Measurements from ENCODE around the gene RNF133.
"Not testable (repeated sequence)": the region's sequence is repeated elsewhere in the genome, so short reads cannot be mapped to it uniquely, and the experiment has no call there.

RNF133 gene

GRCh38 chr7:122689346-122690109 lies 9.4 kb downstream of the RNF133 start:
- no peak for DNase-seq

- no peak for DNase-seq
These were observed 10.4 kb downstream of the RNF133 start for GRCh38 chr7:122688400-122688998.

- no peak for DNase-seq
These were observed 12.5 kb downstream of the RNF133 start for GRCh38 chr7:122686360-122686878.

GRCh38 chr7:122684504-122684903 lies 14.4 kb downstream of the RNF133 start:
- DNase-seq: no peak

GRCh38 chr7:122682815-122683550 lies 15.9 kb downstream of the RNF133 start:
- DNase-seq: peak; percentile 41 to 77

DNA sequence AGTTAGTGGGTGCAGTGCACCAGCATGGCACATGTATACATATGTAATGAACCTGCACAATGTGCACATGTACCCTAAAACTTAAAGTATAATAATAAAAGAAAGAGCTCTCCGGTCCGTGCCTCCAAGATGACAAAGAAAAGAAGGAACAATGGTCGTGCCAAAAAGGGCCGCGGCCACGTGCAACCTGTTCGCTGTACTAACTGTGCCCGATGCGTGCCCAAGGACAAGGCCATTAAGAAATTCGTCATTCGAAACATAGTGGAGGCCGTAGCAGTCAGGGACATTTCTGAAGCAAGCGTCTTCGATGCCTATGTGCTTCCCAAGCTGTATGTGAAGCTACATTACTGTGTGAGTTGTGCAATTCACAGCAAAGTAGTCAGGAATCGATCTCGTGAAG lies 17.7 kb downstream of the RNF133 start:
- not testable (repeated sequence) for DNase-seq

DNA sequence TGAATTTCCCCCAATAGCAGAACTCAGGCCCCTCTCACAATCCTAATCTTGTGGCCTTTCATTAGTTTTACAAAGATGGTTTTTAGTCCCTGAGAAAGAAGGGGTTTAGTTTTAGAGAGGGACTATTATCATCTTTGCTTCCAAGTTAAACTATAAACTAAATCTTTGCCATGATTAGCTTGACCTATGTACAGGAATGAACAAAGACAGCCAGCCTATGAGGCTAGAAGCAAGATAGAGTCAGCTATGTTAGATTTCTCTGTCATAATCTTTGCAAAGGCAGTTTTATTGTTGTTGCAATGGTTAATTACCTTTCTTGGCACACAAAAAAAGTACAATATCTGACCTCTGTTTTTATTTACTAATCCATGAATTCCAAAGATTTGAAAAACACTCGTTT lies 19.1 kb downstream of the RNF133 start:
- DNase-seq: no peak

DNA sequence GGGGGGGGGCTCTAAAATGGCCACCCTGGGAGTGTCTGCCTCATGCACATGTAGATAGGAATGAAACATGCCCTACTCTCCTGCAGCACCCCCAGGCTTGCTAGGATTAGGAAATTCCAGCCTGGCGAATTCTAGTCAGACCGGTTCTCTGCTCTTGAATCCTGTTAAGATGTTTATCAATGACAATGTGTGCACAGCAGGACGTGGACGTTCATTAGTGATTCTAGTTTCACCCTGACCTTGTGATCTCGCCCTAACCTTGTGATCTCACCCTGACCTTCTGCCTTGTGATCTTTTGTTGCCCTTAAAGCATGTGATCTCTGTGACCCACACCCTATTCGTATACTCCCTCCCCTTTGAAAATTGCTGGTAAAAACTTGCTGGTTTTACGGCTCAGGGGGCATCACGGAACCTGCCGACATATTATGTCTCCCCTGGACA lies 19.6 kb downstream of the RNF133 start:
- DNase-seq: not testable (repeated sequence)

DNA sequence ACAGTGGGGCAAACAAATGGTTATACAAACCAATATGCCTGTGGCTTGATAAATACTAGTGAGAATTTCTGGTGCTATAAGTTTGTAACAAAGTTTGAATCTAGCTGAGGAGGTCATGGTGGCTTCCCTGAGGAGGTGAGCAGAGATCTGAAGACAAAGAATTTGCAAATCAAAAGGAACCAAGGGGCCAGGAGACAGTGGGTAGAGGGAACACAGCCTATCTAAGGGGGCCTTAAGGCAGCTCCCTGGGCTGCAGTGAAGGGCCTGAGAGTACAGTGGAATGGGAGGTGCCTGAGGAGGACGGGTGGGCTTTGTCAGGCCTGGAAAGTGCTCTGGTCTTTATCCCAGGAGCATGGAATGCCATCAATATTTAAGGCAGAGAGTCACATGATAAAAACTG lies 21.8 kb downstream of the RNF133 start:
- no peak for DNase-seq

DNA sequence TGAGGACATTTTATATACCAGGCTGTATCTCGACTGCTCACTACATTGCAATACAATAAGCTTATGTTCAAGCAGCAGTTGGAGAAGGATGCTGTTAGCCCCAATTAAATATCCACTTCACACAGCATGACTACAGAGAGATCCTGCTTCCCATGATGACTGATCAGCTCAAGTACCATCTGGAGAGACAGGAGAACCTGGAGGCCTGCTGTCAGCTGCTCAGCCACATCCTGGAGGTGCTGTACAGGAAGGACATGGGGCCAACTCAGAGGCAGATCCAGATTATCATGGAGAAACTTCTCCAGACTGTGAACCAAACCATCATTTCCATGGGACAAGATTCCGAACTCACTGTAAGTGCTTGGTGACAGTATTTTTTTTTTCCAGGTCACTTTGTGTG lies 22.5 kb downstream of the RNF133 start:
- peak in 1 of 2 experiments; percentile 53 for DNase-seq

- no peak for DNase-seq
These were observed 23.3 kb downstream of the RNF133 start for GRCh38 chr7:122675621-122676020.

- DNase-seq: no peak
These were observed 23.9 kb downstream of the RNF133 start for GRCh38 chr7:122675011-122675410.

- DNase-seq: no peak
These were observed 24.4 kb downstream of the RNF133 start for GRCh38 chr7:122674502-122674901.

DNA sequence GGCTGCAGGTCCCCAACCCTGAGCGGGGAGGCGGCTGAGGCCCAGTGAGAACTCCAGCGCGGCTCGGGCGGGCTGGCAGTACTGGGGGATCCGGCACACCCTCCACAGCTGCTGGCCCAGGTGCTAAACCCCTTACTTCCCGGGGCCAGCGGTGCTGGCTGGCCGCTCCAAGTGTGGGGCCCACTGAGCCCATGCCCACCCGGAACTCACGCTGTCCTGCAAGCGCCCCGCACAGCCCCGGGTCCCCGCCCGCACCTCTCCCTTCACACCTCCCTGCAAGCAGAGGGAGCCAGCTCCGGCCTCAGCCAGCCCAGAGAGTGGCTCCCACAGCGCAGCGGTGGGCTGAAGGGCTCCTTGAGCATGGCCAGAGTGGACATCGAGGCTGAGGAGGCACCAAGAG lies 25.0 kb downstream of the RNF133 start:
- DNase-seq: no peak

GRCh38 chr7:122672536-122672935 lies 26.4 kb downstream of the RNF133 start:
- DNase-seq: no peak

DNA sequence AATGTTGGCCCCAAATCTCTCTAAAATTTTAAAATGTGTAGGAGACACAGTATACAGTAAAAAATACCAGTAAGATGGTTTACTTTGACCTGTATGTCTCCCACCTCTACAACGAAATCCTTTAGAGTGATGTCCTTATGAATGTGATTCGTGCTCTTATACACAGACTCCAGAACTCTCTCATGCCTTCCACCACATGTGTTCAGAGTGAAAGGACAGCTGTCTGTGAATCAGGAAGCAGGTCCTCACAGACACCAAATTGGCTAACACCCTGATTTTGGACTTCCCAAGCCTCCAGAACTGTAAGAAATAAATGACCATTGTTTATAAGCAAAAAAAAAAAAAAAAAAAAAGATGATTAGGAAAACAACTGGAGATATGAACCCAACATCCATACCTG lies 35.2 kb downstream of the RNF133 start:
- no peak for DNase-seq

- no peak for DNase-seq
These were observed 40.1 kb downstream of the RNF133 start for GRCh38 chr7:122658856-122659255.

- DNase-seq: no peak
These were observed 45.2 kb downstream of the RNF133 start for GRCh38 chr7:122653685-122654084.

GRCh38 chr7:122652876-122653275 lies 46.0 kb downstream of the RNF133 start:
- peak in 1 of 2 experiments; percentile 31 for DNase-seq

DNA sequence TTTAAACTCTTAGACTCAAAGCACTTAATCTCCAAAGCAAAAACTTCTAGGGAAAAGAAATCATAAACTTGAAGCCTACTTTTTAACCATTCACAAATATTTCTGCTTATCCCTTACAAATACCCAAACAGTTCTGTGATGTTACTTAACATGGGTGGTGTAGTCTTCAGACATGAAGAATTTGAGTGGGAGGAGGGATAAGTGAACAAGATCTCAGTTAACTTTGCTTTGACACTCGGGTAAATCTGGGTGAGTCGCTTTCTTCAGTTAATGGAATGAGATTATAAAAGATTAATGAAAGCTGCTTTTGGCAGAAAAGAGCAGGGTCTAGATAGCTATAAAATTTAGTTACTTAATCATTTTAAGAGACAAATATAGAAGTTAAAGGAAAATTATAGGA lies 47.5 kb downstream of the RNF133 start:
- no peak for DNase-seq
